NCI-H510A treated with DMSO at 0.1 percent for 48 hours (cell line): ENCODE measurements around the gene PLET1.

Experiments used
- DNase-seq: peaks from one replicate; lab custom pipeline; 2025; lab: John Stamatoyannopoulos, UW

The PLET1 gene

GRCh38 chr11:112260490-112260889 is at the start of gene PLET1:
Gene PLET1, minus strand, starts transcription at chr11:112260860. Its CDS starts 271 bp downstream, at chr11:112260589.
- DNase-seq: no peak

GRCh38 chr11:112310419-112310818 is 49.8 kb upstream of the PLET1 start:
- peak; percentile 23 for DNase-seq

- no peak for DNase-seq
These were observed 48.0 kb upstream of the PLET1 start for GRCh38 chr11:112308651-112309050.

GRCh38 chr11:112307616-112308015 is 47.0 kb upstream of the PLET1 start:
- no peak for DNase-seq

GRCh38 chr11:112306230-112306629 is 45.6 kb upstream of the PLET1 start:
- DNase-seq: no peak

- no peak for DNase-seq
These were observed 44.3 kb upstream of the PLET1 start for GRCh38 chr11:112304914-112305313.

- no peak for DNase-seq
These were observed 43.0 kb upstream of the PLET1 start for GRCh38 chr11:112303616-112304015.

- no peak for DNase-seq
These were observed 41.7 kb upstream of the PLET1 start for GRCh38 chr11:112302226-112302868.

GRCh38 chr11:112300094-112300786 is 39.6 kb upstream of the PLET1 start:
- no peak for DNase-seq

- DNase-seq: no peak
These were observed 37.9 kb upstream of the PLET1 start for GRCh38 chr11:112298535-112298934.

GRCh38 chr11:112297248-112297866 is 36.7 kb upstream of the PLET1 start:
- no peak for DNase-seq

GRCh38 chr11:112296044-112296443 is 35.4 kb upstream of the PLET1 start:
- DNase-seq: no peak

GRCh38 chr11:112294688-112295340 is 34.2 kb upstream of the PLET1 start:
- DNase-seq: no peak

GRCh38 chr11:112293614-112294013 is 33.0 kb upstream of the PLET1 start:
- no peak for DNase-seq

- DNase-seq: no peak
These were observed 32.2 kb upstream of the PLET1 start for GRCh38 chr11:112292785-112293407.

- DNase-seq: no peak
These were observed 31.5 kb upstream of the PLET1 start for GRCh38 chr11:112292188-112292587.

- no peak for DNase-seq
These were observed 30.5 kb upstream of the PLET1 start for GRCh38 chr11:112291191-112291590.

GRCh38 chr11:112290493-112290850 is 29.8 kb upstream of the PLET1 start:
- DNase-seq: no peak

GRCh38 chr11:112289588-112290492 is 29.2 kb upstream of the PLET1 start:
- peak; percentile 43 for DNase-seq

- DNase-seq: no peak
These were observed 27.4 kb upstream of the PLET1 start for GRCh38 chr11:112288021-112288420.

- DNase-seq: no peak
These were observed 25.2 kb upstream of the PLET1 start for GRCh38 chr11:112285841-112286311.
